ENCODE data around the gene CHMP4B.

DNA sequence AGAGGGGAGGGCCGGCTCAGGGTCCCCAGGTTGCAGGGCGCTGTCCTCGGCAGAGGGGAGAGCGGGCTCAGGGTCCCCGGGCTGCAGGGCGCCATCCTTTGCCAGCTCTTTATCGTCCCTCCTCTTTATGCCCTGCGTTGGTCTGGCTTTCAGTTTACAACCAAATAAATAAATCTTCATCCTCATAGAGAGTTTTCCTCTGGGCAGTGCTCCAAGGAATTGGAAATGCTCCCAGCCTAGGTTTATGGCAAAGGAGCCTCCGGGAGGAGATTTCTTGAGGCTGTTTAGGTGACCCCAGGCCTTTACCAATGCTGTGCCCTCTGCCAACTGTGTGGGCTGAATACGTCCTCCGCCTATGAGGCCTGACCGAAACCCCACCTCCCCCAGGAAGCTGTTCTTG lies 60.2 kb downstream of the CHMP4B start:
- TF ChIP-seq, protein P1, sequence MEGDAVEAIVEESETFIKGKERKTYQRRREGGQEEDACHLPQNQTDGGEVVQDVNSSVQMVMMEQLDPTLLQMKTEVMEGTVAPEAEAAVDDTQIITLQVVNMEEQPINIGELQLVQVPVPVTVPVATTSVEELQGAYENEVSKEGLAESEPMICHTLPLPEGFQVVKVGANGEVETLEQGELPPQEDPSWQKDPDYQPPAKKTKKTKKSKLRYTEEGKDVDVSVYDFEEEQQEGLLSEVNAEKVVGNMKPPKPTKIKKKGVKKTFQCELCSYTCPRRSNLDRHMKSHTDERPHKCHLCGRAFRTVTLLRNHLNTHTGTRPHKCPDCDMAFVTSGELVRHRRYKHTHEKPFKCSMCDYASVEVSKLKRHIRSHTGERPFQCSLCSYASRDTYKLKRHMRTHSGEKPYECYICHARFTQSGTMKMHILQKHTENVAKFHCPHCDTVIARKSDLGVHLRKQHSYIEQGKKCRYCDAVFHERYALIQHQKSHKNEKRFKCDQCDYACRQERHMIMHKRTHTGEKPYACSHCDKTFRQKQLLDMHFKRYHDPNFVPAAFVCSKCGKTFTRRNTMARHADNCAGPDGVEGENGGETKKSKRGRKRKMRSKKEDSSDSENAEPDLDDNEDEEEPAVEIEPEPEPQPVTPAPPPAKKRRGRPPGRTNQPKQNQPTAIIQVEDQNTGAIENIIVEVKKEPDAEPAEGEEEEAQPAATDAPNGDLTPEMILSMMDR (IDR thresholded peaks at IDR 0.05): no peak
- TF ChIP-seq POLR2A (IDR thresholded peaks at IDR 0.05): no peak

Data from upper lobe of left lung (tissue), 4 donors.